Hematopoietic multipotent progenitor cell treated with erythropoietin and hydrocortisone succinate and interleukin-3 and kit ligand, for 6 days (in vitro differentiated cells): ENCODE data around the gene PLPP1.

Experiments
- DNase-seq: peaks from one replicate; pipeline ENCODE4 v3.0.0-alpha.2; 2015

The PLPP1 gene

DNA sequence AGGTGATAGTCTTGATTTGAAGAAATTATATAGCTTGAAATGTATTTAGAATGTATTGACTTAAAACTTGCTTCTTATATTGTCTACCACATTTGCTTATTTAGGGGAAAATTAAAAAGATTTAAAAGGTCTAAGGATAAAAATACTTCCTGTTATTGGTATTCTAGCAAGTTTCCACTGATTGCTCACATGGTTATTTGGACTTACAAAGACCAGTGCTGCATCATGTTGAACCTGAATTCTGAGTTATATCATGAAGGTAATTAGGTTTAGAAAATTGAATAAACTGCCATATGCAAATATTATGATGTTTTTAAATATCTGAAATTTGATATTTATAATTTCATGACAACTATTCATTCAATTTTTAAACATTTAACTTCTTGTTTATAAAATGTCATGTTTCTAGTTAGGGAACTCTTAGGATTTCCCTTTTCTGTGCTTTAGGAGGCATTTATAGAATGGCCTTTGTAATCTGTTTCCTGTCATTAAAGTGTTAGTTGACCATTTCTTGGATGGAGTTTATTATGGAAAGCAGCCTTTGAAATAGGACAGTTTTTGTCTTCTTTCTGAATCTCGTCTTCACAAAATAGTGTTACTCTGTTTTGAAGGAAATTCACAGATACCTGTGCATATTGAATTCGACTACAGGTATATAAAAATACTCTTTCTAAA, 141.1 kb downstream of the PLPP1 start:
- no peak for DNase-seq

DNA sequence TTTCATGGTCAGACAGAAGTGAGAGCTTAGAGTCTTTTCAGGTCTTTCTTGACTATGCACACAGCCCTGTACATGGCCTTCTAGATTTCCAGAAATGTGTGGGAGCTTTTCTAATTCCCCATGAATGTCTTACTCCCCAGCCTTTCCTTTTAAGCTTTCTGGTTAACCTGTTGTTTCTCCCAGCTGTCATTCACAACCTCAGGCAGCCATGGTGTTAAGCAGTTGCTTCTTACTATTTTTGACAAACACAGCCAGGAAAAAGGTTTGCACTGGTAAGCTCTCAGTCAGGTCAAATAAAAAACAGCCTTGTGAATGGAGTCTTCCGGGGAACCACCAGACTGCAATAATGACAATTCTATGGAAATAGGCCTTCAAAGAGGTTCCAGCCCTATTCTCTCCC, 142.1 kb downstream of the PLPP1 start:
- DNase-seq = no peak

DNA sequence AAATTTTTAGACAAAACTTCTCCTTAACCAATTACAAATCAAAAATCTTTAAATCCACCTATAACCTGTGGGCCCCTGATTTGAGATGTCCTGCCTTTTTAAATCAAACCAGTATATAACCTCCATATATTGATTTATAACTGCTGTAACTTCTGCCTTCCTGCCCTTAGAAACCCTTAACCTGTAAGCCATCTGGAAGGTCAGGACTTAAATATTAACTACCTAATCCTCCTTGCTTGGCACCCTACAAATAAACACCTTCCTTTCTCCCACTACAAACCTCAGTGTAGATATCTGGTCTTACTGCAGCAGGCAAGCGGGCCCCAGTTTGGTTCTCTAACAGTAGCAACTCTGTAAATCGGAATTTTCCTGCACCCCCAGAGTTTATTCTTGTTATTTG, 143.1 kb downstream of the PLPP1 start:
- DNase-seq = no peak

DNA sequence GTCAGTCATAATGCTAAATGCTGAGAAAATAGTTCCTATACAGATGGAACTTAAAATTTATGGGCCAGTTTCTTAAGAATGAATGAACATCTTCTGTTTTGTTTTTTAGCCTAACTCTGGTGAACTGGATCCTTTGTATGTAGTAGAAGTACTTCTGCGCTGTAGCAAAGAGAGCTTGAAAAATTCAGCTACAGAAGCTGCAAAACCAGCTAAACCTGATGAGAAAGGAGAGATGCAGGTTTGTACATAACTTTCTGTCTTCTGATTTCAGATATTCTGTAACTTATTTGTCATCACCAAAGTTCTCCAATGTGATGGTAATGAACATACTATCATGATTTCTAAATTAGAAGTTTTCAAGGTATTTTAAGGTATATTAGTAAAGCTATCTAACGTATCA, 146.9 kb downstream of the PLPP1 start:
- no peak for DNase-seq

DNA sequence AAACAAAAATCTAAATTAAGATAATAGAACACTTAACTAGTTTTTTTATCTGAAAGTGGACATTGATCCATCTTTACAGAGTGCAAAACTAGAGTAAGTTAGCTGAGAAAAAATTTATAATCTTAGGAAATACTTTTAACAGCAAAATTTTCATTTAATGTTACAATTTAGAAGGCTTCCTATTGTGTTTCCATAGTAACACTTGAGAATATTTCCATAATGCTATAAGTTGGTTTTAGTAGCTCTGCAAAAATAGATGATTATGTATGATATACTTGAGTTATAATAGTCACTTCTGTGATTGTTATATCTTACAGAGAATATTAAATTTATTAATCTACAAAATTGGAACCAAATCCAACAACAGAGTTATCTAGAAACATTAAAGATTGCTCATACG, 148.4 kb downstream of the PLPP1 start:
- no peak for DNase-seq

DNA sequence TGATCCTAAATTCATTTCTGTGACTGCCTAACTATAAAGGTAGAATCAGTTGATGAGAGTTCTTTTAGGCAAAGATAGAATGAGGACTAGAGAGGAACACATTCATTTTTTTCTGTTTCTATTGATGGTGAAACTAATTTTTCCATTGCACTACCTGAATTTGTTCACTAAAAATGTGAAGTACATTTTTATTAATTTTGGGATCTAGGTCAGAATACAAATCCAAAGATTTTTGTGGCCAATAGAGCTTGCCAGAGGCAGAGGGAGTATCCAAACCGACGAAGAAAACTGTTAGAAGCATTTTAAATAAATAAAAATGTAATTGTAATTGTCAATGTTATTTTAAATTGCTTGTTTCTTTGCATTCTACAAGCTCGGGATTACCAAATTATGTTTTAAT, 148.9 kb downstream of the PLPP1 start:
- no peak for DNase-seq

DNA sequence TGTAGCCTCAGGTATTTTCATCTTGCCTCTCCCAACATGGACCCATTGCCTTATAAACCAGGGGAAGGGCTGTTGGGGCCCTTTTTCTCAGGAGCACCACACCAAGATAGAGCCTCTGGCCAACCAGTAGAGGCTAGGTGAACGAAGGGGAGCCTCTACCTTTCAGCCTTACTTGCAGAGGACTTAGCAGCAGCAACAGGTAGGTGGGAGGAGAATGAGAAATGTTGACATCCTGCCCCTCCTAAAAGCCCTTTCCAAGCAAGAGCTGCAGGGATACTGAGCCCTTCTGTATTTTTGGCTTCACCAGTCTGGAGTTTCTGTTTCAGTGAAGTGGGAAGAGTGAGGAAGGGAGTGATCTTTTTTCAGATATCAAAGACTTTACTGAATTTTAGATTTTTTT, 149.5 kb downstream of the PLPP1 start:
- DNase-seq = no peak

DNA sequence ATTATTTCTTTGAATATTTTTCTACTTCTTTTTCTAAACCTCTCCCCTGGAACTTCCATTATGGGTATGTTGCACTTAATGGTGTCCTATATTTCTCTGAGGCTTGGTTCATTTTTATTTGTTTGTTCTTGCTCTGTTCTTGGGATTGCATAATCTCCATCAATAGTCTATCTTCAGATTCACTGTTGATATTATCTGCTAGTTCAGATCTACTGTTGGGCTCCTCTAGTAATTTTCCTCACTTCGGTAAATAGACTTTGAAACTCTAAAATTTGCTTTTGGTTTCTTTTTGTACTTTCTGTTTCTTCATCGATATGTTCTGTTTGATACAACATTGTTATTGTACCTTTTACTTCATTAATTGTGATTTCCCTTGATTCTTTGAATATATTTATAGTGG, 150.7 kb downstream of the PLPP1 start:
- DNase-seq = no peak

DNA sequence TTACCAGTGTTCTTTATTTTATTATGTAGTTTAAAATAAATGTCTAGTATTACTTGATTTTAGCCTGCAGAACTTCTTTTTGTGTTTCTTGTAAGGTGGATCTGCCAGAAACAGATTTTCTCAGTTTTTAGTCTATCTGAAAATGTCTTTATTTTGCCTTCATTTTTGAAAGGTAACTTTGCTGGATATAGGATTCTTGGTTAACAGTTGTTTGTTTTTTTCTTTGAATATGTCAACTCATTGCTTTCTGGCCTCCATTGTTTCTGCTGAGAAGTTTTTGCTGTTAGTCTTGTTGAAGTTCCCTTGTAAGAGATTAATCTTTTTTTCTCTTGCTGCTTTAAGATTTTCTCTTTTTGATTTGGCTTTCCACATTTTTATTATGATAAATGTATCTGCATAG, 151.5 kb downstream of the PLPP1 start:
- DNase-seq = no peak

DNA sequence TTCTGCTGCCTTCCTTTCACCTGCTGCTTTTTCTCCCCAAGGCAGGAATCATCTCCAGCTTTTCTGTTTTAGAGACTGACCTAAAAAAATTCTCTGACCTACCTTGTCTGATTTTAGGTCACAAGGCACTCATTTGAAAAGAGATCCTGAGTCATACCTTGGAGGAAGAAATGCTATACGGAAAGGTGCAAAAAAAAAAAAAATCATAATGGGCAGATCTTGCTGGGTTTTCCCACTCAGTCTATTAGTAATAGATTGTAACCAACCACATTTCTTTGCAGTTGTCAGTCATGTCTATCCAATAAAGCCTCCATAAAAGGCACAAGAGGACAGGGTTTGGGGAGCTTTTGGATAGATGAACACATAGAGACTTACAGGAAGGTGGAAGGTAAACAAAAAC, 157.0 kb downstream of the PLPP1 start:
- no peak for DNase-seq
